ENCODE results near the gene IL11. TPM values are rescaled to one million over a fixed set of nuclear protein-coding genes. Genes with fewer than 3 reads are reported as not detected.
"Not testable (repeated sequence)": the region's sequence is repeated elsewhere in the genome, so short reads cannot be mapped to it uniquely, and the experiment has no call there.

Gene IL11
- total RNA-seq, 4 donors from 2014 or later = 0.67 TPM; not detected in 3

DNA sequence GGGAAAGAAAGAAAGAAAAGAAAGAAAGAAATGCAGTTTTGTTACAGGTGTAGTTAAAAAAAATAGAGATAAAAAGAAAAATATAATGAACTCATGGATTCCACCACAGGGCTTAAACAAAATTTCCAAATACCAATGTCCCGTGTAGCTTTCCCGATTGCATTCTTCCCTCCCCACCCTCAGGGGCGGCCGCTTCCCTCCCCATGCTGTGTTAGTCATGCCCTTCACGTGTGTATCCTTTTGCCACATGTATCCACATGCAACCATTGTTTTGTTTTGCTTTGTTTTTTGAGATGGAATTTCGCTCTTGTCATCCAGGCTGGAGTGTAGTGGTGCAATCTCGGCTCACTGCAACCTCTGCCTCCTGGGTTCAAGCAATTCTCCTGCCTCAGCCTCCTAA lies 34.2 kb downstream of the IL11 start:
- Histone ChIP-seq H3K4me3 (no peak overlapping the region), H3K4me1 (peaks cover 0 to 22% (median 13%) of the 10 kb centered on the region in 3 donors), H3K36me3 (no peaks in the 10 kb centered on the region), H3K27me3 (peaks cover 35% of the 10 kb centered on the region), H3K9me3 (no peaks in the 10 kb centered on the region), H3K27ac (no peak overlapping the region)
- TF ChIP-seq POLR2A (IDR thresholded peaks at IDR 0.05) (no peak), POLR2AphosphoS5 (IDR thresholded peaks at IDR 0.05) (no peak), EP300 (IDR thresholded peaks at IDR 0.05) (no peak)
- TF ChIP-seq, protein P1, sequence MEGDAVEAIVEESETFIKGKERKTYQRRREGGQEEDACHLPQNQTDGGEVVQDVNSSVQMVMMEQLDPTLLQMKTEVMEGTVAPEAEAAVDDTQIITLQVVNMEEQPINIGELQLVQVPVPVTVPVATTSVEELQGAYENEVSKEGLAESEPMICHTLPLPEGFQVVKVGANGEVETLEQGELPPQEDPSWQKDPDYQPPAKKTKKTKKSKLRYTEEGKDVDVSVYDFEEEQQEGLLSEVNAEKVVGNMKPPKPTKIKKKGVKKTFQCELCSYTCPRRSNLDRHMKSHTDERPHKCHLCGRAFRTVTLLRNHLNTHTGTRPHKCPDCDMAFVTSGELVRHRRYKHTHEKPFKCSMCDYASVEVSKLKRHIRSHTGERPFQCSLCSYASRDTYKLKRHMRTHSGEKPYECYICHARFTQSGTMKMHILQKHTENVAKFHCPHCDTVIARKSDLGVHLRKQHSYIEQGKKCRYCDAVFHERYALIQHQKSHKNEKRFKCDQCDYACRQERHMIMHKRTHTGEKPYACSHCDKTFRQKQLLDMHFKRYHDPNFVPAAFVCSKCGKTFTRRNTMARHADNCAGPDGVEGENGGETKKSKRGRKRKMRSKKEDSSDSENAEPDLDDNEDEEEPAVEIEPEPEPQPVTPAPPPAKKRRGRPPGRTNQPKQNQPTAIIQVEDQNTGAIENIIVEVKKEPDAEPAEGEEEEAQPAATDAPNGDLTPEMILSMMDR (IDR thresholded peaks at IDR 0.05) = no peak
- no peak for ATAC-seq
- WGBS, 2 donors (ENCODE audit: low coverage in 1 of 2) = 68 to 78% methylated on average over 7 of the region's 7 CpGs

DNA sequence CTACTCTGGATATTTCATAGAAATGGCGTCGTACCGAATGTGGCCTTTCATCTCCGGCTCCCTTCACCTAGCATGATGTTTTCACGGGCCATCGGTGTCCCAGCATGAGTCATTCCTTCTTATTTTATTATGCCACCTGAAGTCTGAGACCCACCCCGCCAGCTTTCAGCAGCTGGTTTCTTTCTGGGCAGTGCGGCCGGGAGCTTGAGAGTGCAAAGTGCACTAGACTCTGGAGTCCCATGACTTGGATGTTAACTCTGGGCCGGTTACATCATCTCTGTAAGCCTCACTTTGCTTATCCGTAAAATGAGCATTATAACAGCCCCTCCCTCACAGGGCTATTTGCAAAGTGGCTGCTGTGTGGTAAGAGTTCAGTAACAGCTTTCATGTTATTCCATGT lies 36.4 kb downstream of the IL11 start:
- 71 to 82% methylated on average over 9 to 10 of the region's 11 CpGs for WGBS, 2 donors (ENCODE audit: low coverage in 1 of 2)
- no peak overlapping the region for H3K27ac ChIP-seq
- H3K27me3 ChIP-seq = peaks cover 41% of the 10 kb centered on the region
- H3K4me3 ChIP-seq = no peak overlapping the region
- TF ChIP-seq POLR2AphosphoS5 (IDR thresholded peaks at IDR 0.05) (no peak), EP300 (IDR thresholded peaks at IDR 0.05) (no peak), POLR2A (IDR thresholded peaks at IDR 0.05) (no peak)
- TF ChIP-seq, protein P1 (IDR thresholded peaks at IDR 0.05) = no peak
- H3K9me3 ChIP-seq = no peaks in the 10 kb centered on the region
- no peak for ATAC-seq
- peaks cover 0 to 9% (median 4%) of the 10 kb centered on the region in 3 donors for H3K4me1 ChIP-seq
- no peaks in the 10 kb centered on the region for H3K36me3 ChIP-seq

DNA sequence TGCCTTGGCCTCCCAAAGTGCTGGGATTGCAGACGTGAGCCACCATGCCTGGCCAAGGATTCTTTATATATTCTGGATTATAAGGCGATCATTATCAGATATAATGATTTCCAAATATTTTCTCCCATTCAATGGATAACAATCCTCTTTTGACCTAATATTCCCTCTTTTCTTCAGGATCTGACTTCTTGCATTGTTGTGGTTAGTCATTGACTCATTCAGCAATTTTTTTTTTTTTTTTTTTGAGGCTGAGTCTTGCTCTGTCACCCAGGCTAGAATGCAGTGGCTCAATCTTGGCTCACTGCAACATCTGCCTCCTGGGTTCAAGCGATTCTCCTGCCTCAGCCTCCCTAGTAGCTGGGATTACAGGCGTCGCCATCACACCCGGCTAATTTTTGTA lies 40.5 kb downstream of the IL11 start:
- H3K4me3 ChIP-seq, H3K36me3 ChIP-seq, H3K27ac ChIP-seq, H3K4me1 ChIP-seq, H3K9me3 ChIP-seq, ATAC-seq: not testable (repeated sequence)
- 84 to 86% methylated on average over 4 to 5 of the region's 6 CpGs for WGBS, 2 donors (ENCODE audit: low coverage in 1 of 2)
- H3K27me3 ChIP-seq = peaks cover 31% of the 10 kb centered on the region

DNA sequence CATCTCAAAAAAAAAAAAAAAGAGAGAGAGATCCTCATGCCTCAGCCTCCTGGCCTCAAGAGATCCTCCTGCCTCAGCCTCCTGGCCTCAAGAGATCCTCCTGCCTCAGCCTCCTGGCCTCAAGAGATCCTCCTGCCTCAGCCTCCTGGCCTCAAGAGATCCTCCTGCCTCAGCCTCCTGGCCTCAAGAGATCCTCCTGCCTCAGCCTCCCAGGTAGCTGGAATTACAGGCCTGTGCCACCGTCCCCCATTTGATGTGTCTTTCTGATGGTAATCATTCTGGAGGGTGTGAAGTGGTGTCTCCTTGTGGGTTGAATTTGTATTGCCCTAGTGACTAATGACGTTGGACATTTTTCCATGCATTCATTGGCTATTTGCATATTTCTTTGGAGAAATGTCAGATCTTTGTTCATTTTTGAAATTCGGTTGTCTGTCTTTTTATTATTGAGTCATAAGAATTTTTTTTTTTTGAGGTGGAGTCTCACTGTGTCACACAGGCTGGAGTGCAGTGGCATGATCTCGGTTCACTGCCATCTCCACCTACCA lies 41.4 kb downstream of the IL11 start:
- 60 to 85% methylated on average over 4 of the region's 4 CpGs for WGBS, 2 donors (ENCODE audit: low coverage in 1 of 2)
- H3K4me1 ChIP-seq, ATAC-seq, H3K9me3 ChIP-seq, H3K27ac ChIP-seq, H3K4me3 ChIP-seq, H3K36me3 ChIP-seq: not testable (repeated sequence)
- peaks cover 21% of the 10 kb centered on the region for H3K27me3 ChIP-seq

DNA sequence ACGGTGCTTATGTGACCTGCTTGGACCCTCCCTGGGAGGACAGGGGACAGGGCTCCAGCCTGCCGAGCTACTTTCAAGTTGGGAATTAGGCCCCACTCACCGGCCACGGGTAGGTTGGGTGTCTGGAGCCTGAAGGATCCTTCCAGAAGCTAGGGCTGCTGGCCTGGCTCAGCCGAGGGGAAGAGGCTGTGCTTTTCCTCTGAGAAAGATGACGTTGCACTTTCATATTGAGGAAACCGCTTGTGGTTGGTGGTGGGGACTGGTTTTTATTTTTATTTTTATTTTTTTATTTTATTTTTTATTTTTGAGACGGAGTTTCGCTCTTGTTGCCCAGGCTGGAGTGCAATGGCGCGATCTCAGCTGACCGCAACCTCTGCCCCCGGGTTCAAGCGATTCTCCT lies 45.1 kb downstream of the IL11 start, which contains the start of gene TMEM150B:
Gene TMEM150B, minus strand, starts transcription at position 170 of the 400 bp plus-strand sequence. CDS start 4,305 bp downstream, outside the sequence.
- Histone ChIP-seq H3K27ac (peak within 1 kb of the TSS in 1 of 4 donors; percentile 49), H3K9me3 (no peaks in the 10 kb centered on the region), H3K27me3 (peaks cover 25% of the 10 kb centered on the region), H3K36me3 (no peaks in the 10 kb centered on the region), H3K4me3 (peak within 1 kb of the TSS in 1 of 2 donors; percentile 8), H3K4me1 (peaks cover 0 to under 1% (median 0%) of the 10 kb centered on the region in 3 donors)
- ATAC-seq = no peak
- TF ChIP-seq POLR2AphosphoS5 (IDR thresholded peaks at IDR 0.05) (no peak), POLR2A (IDR thresholded peaks at IDR 0.05) (no peak), EP300 (IDR thresholded peaks at IDR 0.05) (no peak)
- TF ChIP-seq, protein P1 (IDR thresholded peaks at IDR 0.05) = no peak
- whole genome bisulfite sequencing, 2 donors (ENCODE audit: low coverage in 1 of 2) = 76 to 90% methylated on average over 6 to 12 of the region's 14 CpGs

DNA sequence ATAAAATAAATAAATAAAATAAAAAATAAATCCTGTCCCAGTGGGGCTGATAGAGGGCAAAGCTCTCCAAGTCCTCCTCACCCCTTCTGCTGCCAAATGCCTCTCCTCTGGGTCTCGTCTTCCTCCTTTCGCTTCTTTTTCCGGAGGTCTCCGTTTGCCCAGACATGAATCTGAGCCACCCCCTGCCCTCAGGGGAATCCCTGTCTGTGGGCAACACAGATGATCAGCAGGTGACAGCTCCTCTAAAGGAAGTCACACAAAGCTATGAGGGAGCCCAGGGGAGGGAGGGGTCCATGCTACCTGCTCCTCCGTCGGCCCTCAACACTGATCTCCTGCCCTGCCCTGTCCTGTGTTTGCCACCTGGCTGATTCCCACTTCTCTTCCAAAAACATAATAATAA lies 45.6 kb downstream of the IL11 start:
- H3K4me3 ChIP-seq = peak overlapping the region in 1 of 2 donors; percentile 8
- H3K9me3 ChIP-seq = no peaks in the 10 kb centered on the region
- ATAC-seq = no peak
- H3K36me3 ChIP-seq = no peaks in the 10 kb centered on the region
- WGBS, 2 donors (ENCODE audit: low coverage in 1 of 2) = 56 to 85% methylated on average over 4 to 6 of the region's 6 CpGs
- peaks cover 30% of the 10 kb centered on the region for H3K27me3 ChIP-seq
- TF ChIP-seq POLR2A (IDR thresholded peaks at IDR 0.05) = no peak
- TF ChIP-seq, protein P1 (IDR thresholded peaks at IDR 0.05) = no peak
- no peak for TF ChIP-seq EP300 (IDR thresholded peaks at IDR 0.05)
- TF ChIP-seq POLR2AphosphoS5 (IDR thresholded peaks at IDR 0.05) = no peak
- peak overlapping the region in 1 of 4 donors; percentile 49 for H3K27ac ChIP-seq
- peaks cover 0 to 5% (median 0%) of the 10 kb centered on the region in 3 donors for H3K4me1 ChIP-seq

All from gastroesophageal sphincter (tissue), 4 donors.